Neural crest cell (in vitro differentiated cells): ENCODE results near the gene NOS1AP. TPM values are rescaled to one million over a fixed set of nuclear protein-coding genes. Genes with fewer than 3 reads are reported as not detected.

Experiments
- DNase-seq: peaks from one replicate; pipeline ENCODE4 v3.0.0; 2021; ENCODE audit warnings: low read depth, mixed read lengths, low spot score
- H3K27ac Mint-ChIP-seq: one replicate; pipeline ENCODE4 v1.8.0; 2021; ENCODE audit warnings: mild to moderate bottlenecking, mixed read lengths; ENCODE audit not compliant: unreplicated experiment
- H3K27me3 Mint-ChIP-seq: 2 replicates; pipeline ENCODE4 v1.8.0; 2021; ENCODE audit warnings: low read depth, mild to moderate bottlenecking, mixed read lengths
- H3K36me3 Mint-ChIP-seq: 2 replicates; pipeline ENCODE4 v1.8.0; 2021; ENCODE audit warnings: low read depth, mild to moderate bottlenecking, mixed read lengths
- H3K4me1 Mint-ChIP-seq: 2 replicates; pipeline ENCODE4 v1.8.0; 2021; ENCODE audit warnings: mixed read lengths
- H3K4me3 Mint-ChIP-seq: one replicate; pipeline ENCODE4 v1.8.0; 2021; ENCODE audit warnings: mild to moderate bottlenecking, mixed read lengths
- H3K9me3 Mint-ChIP-seq: 2 replicates; pipeline ENCODE4 v1.8.0; 2021; ENCODE audit warnings: mixed read lengths
- CTCF ChIP-seq: fragments of 200-600 bp; sonication (generic); conservative IDR thresholded peaks from 2 replicates; pipeline ENCODE4 v1.5.0; 2021; ENCODE audit warnings: antibody characterized with exemption, mild to moderate bottlenecking
- total RNA-seq: library from RNA; stranded (reverse); gene quantifications from 2 replicates; pipeline ENCODE4 v1.2.1, GENCODE V29; 2021

NOS1AP gene
- total RNA-seq, 1 donor from 2014 or later, result 7.0 TPM

GRCh38 chr1:162232034-162232711, 162.7 kb downstream of the NOS1AP start:
- H3K27ac Mint-ChIP-seq, result no peak overlapping the region
- no peaks in the 10 kb centered on the region for H3K9me3 Mint-ChIP-seq
- no peaks in the 10 kb centered on the region for H3K36me3 Mint-ChIP-seq
- H3K4me3 Mint-ChIP-seq, result no peak overlapping the region
- peaks cover 27% of the 10 kb centered on the region for H3K4me1 Mint-ChIP-seq
- no peaks in the 10 kb centered on the region for H3K27me3 Mint-ChIP-seq
- no peak for DNase-seq
- TF ChIP-seq CTCF, result no peak

- peaks cover 27% of the 10 kb centered on the region for H3K4me1 Mint-ChIP-seq
These were observed 163.6 kb downstream of the NOS1AP start for GRCh38 chr1:162233066-162233465.

GRCh38 chr1:162233937-162234336, 164.4 kb downstream of the NOS1AP start:
- no peak for TF ChIP-seq CTCF
- Mint-ChIP-seq H3K27me3 (no peaks in the 10 kb centered on the region), H3K4me1 (peaks cover 27% of the 10 kb centered on the region)

More at GRCh38 chr1:162233066-162233465, 163.6 kb downstream of the NOS1AP start:
- H3K36me3 Mint-ChIP-seq, result no peaks in the 10 kb centered on the region
- H3K27me3 Mint-ChIP-seq, result no peaks in the 10 kb centered on the region
- no peak overlapping the region for H3K27ac Mint-ChIP-seq
- no peak overlapping the region for H3K4me3 Mint-ChIP-seq
- TF ChIP-seq CTCF, result no peak
- H3K9me3 Mint-ChIP-seq, result no peaks in the 10 kb centered on the region
- no peak for DNase-seq

GRCh38 chr1:162234571-162234970, 165.1 kb downstream of the NOS1AP start:
- TF ChIP-seq CTCF, result no peak
- H3K27me3 Mint-ChIP-seq, result no peaks in the 10 kb centered on the region

More at GRCh38 chr1:162233937-162234336, 164.4 kb downstream of the NOS1AP start:
- Mint-ChIP-seq H3K36me3 (no peaks in the 10 kb centered on the region), H3K4me3 (no peak overlapping the region), H3K27ac (no peak overlapping the region), H3K9me3 (no peaks in the 10 kb centered on the region)
- no peak for DNase-seq

GRCh38 chr1:162235241-162235800, 165.8 kb downstream of the NOS1AP start:
- Mint-ChIP-seq H3K27ac (no peak overlapping the region), H3K4me1 (peaks cover 19% of the 10 kb centered on the region), H3K36me3 (no peaks in the 10 kb centered on the region), H3K4me3 (no peak overlapping the region), H3K27me3 (no peaks in the 10 kb centered on the region), H3K9me3 (no peaks in the 10 kb centered on the region)
- no peak for TF ChIP-seq CTCF
- DNase-seq, result no peak

More at GRCh38 chr1:162234571-162234970, 165.1 kb downstream of the NOS1AP start:
- H3K4me1 Mint-ChIP-seq, result peaks cover 27% of the 10 kb centered on the region
- H3K4me3 Mint-ChIP-seq, result no peak overlapping the region
- H3K36me3 Mint-ChIP-seq, result no peaks in the 10 kb centered on the region
- DNase-seq, result no peak
- no peak overlapping the region for H3K27ac Mint-ChIP-seq
- H3K9me3 Mint-ChIP-seq, result no peaks in the 10 kb centered on the region
